ENCODE data around the gene NEK1. TPM values are rescaled to one million over a fixed set of nuclear protein-coding genes. Genes with fewer than 3 reads are reported as not detected.

Gene NEK1
- total RNA-seq, 4 donors from 2014 or later = 6.0 to 18.2 (median 7.1) TPM

DNA sequence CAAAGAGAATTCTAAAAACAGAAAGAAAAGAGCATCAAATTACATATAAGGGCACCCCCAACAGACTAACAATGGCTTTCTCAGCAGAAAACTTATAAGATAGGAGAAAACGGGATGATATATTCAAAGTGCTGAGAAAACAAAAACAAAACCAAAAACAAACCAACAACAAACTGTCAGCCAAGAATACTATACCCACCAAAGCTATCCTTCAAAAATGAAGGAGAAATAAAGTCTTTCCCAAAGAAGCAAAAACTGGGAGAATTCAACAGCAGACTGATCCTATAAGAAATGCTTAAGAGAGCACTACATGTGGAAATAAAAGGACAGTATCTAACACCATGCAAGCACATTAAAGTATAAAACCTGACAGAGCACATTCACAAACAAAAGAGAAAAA is 168.6 kb downstream of the NEK1 start:
- H3K27ac ChIP-seq = no peak overlapping the region
- peaks cover 0 to 5% (median under 1%) of the 10 kb centered on the region in 4 donors for H3K4me1 ChIP-seq
- TF ChIP-seq CTCF (IDR thresholded peaks at IDR 0.05) = no peak
- TF ChIP-seq POLR2A (IDR thresholded peaks at IDR 0.05) = no peak
- H3K4me3 ChIP-seq = no peak overlapping the region
- peaks cover 0 to 16% (median 0%) of the 10 kb centered on the region in 4 donors for H3K9me3 ChIP-seq
- no peaks in the 10 kb centered on the region for H3K27me3 ChIP-seq
- no peak for DNase-seq
- H3K36me3 ChIP-seq = no peaks in the 10 kb centered on the region

DNA sequence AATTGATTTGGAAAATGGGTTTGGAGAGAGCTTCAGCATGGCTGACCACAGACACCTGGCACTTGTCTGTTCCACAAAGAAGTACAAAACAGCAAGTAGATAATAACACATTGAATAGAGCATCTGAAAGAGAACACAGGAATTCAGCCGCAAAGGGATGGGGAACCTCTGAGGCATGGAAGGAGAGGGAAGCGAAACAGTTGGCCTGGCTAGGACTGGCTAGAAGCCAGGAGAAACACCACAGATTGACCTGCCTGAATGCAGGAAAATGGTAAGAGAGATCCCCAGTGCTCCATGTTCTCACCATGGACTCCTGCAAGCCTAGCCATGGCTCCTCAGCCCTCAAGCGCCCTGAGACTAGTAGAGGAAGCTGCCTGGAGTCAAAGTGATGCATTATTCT is 171.9 kb downstream of the NEK1 start:
- Histone ChIP-seq H3K27me3 (no peaks in the 10 kb centered on the region), H3K27ac (no peak overlapping the region), H3K9me3 (peaks cover 0 to 16% (median 0%) of the 10 kb centered on the region in 4 donors), H3K4me3 (no peak overlapping the region), H3K36me3 (no peaks in the 10 kb centered on the region), H3K4me1 (peaks cover 0 to 9% (median 2%) of the 10 kb centered on the region in 4 donors)
- no peak for DNase-seq
- no peak for TF ChIP-seq CTCF (IDR thresholded peaks at IDR 0.05)
- no peak for TF ChIP-seq POLR2A (IDR thresholded peaks at IDR 0.05)

- H3K27me3 ChIP-seq = no peaks in the 10 kb centered on the region
- peaks cover 0 to 9% (median 2%) of the 10 kb centered on the region in 4 donors for H3K4me1 ChIP-seq
- H3K36me3 ChIP-seq = no peaks in the 10 kb centered on the region
- DNase-seq = no peak
- no peak overlapping the region for H3K4me3 ChIP-seq
- H3K9me3 ChIP-seq = peaks cover 0 to 6% (median 0%) of the 10 kb centered on the region in 4 donors
- no peak overlapping the region for H3K27ac ChIP-seq
- no peak for TF ChIP-seq POLR2A (IDR thresholded peaks at IDR 0.05)
- no peak for TF ChIP-seq CTCF (IDR thresholded peaks at IDR 0.05)
Measured at GRCh38 chr4:169439244-169439643, 173.1 kb downstream of the NEK1 start.

- no peak for TF ChIP-seq CTCF (IDR thresholded peaks at IDR 0.05)
- TF ChIP-seq POLR2A (IDR thresholded peaks at IDR 0.05) = no peak
- Histone ChIP-seq H3K9me3 (no peaks in the 10 kb centered on the region), H3K27ac (no peak overlapping the region), H3K27me3 (no peaks in the 10 kb centered on the region), H3K4me3 (no peak overlapping the region), H3K36me3 (no peaks in the 10 kb centered on the region), H3K4me1 (peaks cover 0 to 9% (median 2%) of the 10 kb centered on the region in 4 donors)
- no peak for DNase-seq
Measured at GRCh38 chr4:169438057-169438480, 174.3 kb downstream of the NEK1 start.

GRCh38 chr4:169437299-169438047 is 174.9 kb downstream of the NEK1 start:
- H3K27ac ChIP-seq = no peak overlapping the region
- TF ChIP-seq POLR2A (IDR thresholded peaks at IDR 0.05) = no peak
- no peak for TF ChIP-seq CTCF (IDR thresholded peaks at IDR 0.05)
- H3K27me3 ChIP-seq = no peaks in the 10 kb centered on the region
- H3K4me3 ChIP-seq = no peak overlapping the region
- no peaks in the 10 kb centered on the region for H3K36me3 ChIP-seq
- H3K9me3 ChIP-seq = no peaks in the 10 kb centered on the region
- H3K4me1 ChIP-seq = peaks cover 0 to 9% (median 2%) of the 10 kb centered on the region in 4 donors
- no peak for DNase-seq
